GM19397 (cell line): Measurements from ENCODE around the gene COL28A1.

Experiments
- ATAC-seq: cut with Tn5 transposase; IDR thresholded peaks from one replicate; pipeline ENCODE4 v1.9.1; 2021; ENCODE audit warnings: mild to moderate bottlenecking, moderate library complexity; ENCODE audit not compliant: unreplicated experiment

The COL28A1 gene

DNA sequence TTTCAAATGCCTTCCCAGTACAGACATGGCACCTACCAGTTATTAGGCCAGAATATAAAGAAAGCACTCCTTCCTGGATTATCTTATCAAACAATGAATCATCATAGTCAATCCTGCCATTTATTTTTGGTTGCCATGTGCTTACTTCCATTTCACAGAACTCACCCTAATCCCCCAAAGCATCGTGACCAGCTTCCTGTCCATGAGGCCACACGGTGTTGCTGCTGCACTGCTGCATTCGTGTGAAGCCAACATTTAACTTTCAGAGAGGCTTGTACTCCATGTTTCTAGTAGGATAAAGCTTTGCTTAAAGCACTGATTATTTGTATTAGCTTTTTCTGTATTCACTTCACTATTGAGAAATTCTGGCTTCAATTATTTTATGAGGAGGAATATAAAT is 14.4 kb downstream of the COL28A1 start:
- ATAC-seq = no peak

DNA sequence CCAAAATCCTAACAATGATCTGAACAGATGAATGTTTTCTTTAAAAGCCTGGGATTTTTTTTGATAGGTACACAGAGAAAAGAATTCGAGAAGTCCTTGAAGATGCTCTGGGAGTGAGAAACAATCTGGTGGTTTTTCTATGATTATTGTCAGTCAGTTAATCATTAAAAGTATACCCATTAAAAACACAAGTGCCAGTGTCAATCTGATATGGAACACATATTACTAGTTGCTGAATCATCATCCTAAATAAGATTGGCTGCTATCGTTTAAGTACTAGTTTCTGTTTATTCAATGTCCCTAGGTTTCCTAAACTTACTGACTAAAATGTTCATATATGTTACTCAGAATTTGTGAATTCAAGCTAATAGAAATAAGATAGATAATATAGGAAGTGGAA is 16.1 kb downstream of the COL28A1 start:
- no peak for ATAC-seq

DNA sequence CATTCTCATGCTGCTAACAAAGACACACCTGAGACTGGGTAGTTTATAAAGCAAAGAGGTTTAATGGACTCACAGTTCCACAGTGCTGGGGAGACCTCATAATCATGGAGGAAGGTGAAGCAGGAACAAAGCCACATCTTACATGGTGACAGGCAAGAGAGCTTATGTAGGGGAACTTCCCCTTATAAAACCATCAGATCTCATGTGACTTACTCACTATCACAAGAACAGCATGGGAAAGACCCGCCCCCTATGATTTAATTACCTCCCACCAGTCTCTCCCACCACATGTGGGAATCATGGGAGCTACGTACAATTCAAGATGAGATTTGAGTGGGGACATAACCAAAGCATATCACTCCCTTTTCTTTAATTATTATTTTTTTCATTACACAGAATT is 16.6 kb downstream of the COL28A1 start:
- no peak for ATAC-seq

DNA sequence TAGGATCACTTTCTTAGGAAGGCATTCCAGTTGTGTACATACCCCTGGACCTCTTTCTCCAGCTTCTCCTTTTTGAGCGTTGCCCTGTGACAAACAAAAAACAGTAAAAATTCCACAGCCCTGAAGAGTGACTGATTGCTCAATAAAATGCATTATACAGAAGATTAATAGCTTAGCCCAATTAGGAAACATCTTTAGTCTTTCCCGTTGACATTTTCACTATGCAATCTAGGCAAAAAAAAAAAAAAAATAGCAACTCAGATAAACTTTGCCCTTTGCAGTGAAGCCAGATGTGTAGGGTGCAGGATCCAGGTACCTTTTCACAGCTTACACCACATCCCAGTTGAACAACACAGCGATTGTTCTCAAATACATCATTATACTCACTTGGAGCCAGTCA is 17.9 kb downstream of the COL28A1 start:
- no peak for ATAC-seq

DNA sequence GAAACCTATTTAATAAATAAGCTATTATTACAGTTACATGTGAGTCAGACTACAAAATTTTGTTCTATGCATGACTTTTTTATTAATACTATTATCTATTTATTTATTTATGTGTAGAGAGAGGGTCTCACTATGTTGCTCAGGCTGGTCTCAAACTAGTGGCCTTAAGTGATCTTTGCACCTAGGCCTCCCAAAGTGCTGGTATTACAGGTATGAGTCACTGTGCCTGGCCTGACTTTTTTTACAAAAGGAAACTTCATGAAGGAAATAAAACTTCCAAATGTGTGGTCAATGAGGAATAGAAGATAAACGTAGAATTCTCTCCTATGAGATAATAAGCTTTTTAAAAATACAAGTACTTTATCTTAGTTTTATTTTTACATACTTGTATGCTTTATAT is 19.0 kb downstream of the COL28A1 start:
- ATAC-seq = no peak

DNA sequence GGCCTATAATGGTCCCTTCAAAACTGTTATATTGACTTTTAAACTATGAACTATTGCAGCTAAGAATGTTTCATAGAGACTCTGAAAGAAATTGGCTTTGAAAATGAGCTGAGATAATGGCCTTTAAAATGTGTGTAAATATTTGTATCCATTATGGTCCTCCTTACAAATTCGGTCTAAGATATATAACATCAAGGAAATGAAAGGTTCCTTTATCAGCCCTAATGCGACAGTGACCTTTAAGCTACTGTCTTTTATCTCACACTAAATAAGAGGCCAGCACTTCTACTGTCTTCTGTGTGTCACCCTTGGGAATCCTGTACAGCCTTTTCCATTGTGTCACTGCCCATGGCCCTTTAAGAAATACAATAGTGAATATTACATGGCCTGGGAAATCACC is 19.5 kb downstream of the COL28A1 start:
- no peak for ATAC-seq

DNA sequence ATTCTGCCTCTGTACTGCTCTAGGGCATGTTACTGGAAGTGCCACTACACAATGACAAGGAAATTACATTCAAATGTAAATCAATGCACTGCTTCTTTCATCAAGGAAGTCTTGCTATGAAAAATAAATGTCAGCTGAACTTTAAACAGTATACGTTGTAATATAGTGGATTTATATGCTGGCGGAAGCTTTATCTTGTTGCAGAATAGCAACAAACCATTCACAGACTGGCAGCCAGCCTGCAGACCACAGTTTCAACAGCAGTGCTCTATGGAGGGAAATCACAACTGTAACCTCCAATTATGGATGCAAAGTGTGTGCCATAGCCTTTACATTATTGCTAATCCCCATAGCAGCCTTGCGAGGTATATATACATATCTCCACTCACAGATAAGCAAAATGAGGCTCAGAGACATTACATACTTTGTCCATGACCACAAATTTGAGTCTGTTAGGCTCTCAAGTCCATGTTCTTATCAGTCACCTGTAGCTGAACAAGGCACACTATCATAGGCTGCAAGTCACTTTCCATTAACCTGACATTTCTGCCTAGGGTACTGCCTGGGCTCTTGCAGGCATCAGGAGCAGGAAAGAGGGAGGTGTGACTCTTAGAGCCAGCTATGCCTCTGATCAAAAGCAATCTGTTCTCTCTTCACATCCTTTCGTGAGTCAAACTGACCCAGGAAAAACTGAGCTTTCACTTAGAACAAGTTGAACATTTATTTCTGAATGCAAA is 22.6 kb downstream of the COL28A1 start:
- no peak for ATAC-seq

DNA sequence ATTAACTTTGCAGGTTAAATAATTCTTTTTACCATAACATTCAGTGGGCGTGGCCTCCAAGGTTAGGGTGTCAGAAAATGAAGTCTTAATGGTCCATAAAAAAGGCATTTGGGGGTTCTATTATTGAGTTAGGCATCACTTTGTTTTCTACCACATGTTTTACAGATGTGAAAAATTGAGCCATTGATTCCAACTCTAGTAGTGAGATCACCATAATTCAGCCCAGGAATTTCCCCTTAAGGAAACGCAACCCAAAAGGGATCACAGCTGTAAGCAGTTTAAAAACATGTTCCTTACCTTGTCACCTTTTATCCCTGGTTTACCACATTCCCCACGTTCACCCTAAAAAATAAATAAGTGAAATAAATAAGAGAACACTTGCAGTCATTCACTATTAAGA is 24.9 kb downstream of the COL28A1 start:
- ATAC-seq = no peak

DNA sequence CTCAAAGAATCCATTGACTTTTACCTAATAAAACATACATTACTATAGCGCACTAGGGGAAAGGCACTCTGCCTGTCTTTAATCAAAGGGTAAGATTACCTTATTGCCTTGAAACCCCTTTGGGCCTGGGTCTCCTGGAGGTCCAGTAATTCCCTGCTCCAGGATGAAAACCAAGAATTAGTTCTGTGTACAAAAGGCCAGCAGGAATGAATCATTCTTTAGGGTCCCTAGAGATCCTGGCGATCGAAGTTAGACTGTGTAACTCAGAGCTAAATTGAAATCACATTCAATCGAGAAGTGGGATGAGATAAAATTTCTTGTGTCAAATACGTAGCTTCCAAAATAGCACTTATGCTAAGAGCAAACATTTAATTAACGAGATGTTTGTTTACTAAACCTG is 29.8 kb downstream of the COL28A1 start:
- ATAC-seq = no peak

DNA sequence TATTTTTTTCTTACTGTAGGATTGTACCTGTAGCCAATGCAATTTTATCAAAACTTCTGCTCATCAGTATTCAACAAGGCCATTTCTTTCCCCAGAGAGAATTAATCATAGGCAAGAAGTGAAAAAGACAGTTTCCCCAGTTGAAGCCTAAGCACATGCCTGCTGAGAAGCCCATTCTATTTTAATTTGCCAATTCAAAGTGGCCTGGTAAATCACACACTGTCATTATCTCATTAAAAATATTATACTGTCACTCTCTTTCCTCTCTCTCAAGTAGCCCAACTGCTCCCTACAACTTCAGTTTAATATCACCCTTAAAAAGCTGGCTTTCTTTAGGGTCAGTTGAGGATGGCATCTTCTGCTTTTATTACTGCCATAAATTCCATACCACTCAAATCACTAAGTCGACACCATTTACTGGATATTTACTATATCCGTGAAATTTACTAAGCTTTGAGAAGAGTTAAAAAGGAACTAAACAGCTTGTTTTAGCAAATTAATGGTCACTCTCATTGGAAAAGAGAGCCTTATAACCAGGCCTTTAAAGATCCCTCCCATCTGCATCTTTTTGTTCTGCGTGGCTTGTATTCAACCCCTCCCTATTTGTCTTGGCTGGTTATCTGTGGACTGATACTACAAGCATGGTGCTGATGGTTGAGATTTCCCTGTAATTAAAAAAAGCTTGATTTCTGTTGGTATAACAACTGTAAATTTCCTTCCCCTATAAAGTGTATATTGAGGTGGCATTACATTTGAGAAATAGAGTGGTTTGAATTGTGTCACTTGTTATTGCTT is 30.6 kb downstream of the COL28A1 start:
- no peak for ATAC-seq

DNA sequence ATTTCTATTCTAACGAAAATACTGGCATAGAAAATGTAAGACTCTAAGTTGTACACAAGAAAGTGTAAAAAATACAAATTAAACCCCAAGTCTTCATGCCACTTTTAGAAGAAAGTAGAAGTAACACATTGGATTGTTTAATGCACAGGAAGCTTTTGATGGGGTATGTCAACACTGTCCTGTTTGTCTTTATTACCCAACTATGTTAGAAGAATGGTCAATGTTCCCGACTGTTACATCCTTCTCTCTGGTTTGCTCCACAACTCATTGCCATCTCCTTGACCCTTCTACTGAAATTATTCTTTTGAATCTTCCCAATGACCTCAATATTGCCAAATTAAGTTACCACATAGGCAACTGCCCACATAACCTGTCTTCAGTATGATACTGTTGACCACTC is 35.8 kb downstream of the COL28A1 start:
- no peak for ATAC-seq

DNA sequence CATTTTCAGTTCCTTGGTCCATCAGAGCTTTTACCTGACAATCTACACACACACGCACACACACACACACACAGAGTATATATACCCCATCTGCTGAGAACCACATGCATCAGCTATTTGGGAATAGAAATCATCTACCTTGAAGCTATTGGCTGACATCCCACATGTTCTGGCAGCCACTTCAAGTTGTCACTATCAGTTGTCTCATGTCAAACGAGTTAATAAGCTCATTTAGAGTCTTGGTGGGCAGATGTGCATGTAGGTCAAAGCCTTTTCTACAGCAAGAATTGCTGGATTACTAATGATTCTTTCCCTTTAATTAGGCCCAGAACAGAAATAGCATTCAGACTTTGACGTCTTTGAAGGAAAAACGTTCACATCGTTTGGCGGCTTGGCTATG is 36.8 kb downstream of the COL28A1 start:
- no peak for ATAC-seq

DNA sequence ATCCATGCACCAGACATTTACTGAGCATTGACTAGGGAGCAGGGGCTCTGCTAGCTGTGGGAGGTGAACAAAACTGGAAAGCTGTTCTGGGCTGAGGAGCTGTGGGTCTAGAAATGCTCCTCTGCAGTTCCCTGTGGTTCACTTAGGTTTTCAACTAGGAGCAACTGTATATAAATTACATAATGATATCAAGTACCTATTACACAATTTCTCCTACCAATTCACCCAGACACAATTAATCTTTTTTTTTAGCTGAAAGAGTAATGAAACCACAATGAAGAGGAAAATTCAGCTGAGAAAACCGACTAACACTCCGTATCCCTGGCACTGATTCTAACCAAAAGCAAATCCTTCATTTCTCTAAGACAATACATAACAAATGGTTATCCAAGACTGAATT is 39.4 kb downstream of the COL28A1 start:
- ATAC-seq = no peak

DNA sequence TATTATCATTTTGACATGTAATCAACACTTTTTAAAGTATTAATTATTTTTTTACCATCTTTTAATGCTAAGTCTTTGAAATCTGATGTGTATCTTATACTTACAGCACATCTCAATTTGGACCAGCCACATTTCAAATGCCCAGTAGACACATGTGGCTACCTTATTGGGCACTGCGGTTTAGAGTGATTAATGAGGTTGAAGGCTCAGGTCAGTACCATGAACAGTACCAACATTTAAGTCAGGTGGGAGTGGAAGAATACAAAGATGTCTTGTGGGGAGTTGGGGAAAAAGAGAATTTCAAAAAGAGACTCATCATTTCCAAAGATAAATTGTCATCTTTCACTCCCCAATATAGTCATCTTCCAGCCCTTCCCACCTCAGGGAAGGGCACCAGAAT is 40.5 kb downstream of the COL28A1 start:
- ATAC-seq = no peak

DNA sequence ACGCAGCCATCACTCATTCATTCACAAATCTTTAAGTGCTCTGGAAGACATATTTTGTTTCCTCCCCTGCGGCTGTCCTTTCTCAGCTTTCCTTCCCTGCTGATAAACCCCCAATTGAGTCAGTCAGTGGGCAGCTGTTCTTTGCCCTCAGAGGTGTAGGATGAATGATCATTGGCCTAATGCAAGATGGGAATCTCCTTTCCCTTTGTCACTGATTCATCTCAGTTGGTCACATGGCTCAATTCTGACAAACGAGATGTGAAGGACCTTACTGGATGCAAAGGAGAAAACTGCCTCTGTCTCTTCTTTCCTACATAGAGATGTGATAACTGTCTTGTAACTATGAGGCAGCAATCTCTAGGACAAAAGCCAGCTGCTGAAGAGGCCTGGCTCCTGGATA is 44.6 kb downstream of the COL28A1 start:
- no peak for ATAC-seq

DNA sequence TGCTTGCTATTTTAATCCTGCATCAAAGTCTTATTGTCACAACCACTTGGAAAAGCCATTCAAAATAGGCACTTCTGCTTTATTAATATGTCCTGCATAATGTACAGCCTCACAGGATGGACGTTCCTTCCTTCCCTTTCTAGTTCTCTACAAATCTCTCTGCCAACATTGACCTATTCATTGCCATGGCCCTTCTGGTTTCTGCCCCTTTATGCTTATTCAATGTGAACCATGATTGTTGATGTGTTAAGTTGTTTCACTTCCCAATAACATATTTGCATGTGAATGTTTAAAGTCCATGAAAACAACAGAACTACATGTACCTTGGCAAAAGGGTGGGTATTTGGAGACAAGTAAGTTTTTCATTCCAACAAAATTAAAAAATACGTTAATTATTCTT is 45.7 kb downstream of the COL28A1 start:
- no peak for ATAC-seq

DNA sequence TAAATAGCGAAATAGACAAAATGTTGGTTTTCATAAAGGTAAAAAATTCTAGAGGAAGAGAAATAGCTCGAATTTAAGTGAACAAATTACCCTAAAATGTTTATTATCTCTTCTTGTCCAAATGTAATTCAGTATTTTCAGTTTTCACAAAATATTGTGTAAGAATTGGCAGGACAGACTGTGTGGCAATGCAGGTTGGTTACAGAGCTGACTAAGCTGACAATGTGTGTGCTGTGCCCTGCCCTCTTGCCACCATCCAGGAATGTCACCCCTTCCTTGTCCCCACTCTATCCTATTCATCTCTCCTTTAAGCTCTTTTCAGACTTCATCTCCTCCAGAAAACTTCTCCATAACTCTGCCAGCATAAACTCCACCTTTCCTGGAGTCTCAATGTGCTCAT is 46.1 kb downstream of the COL28A1 start:
- no peak for ATAC-seq

DNA sequence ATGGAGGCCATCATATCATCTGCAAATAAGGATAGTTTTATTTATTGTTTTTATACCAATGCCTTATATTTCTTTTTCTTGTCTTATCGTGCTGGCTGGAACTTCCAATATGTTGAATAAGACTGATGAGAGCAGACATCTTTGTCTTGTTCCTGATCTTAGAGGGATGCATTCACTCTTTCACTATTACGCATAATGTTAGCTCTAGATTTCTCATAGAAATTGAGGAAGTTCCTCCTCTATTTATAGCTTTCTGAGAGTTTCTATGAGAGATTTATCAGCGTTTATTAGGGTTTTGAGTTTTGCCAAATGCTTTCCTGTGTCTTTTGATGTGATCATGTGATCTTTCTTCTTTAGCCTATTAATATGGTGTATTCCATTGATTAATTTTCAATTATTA is 49.3 kb downstream of the COL28A1 start:
- no peak for ATAC-seq

DNA sequence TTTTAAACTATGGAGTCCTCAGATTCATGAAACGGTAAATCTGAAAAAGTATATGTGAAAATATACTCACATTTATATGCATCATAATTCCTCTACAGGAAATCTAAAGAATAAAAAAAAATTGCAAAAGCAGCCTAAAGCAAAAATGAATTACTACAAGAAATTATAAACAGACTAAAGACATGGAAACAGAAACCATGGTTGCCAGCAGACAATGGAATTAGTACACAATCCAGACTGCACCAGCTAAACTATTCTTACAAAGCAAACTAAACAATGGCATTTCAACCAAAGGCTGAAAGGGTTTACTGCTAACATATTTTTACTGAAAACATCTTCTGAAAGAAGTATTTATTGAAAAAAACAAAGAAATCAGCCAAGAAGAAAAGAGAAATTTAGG is 51.6 kb downstream of the COL28A1 start:
- no peak for ATAC-seq

DNA sequence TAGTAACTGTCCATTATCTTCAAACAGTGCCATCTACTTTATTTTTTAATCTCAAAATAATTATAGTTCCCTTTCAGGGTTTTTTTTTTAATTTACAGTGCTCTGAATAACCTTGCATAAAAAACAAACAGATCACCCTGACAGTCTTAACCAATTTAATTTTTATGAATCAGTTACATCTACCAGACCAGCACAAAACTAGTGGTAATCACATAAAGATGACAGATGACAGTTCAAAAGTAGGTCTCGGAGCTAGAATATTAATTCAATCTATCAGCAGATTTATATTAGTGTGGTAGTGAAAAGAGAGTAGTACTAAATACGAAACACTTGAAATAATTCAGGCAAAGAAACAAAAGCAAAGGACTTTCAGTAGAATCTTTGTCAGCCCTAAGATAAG is 53.9 kb downstream of the COL28A1 start:
- ATAC-seq = no peak

DNA sequence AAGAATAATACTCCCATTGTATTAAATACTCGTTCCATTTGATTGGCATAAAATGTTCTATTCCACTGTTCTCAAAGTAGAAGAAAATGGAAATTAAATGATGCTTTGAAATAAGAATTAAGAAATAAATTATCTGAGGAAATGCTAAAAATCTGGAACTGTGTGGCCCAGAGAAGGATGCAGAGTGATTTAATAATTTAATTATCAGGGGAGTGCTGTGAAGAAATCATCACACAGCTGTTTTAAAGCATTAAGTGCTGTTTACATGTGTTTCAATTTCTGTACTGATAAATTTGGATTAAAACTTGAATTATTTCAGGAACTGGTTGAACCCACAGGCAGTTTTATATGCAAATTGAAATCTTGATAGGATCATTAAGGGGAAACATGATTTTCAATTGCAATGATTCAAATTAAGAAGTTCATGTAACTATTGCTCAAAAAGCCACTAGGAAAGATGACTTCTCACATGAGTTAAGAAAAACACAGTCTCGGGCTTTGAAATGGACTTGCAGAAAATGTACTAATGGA is 56.3 kb downstream of the COL28A1 start:
- ATAC-seq = no peak

DNA sequence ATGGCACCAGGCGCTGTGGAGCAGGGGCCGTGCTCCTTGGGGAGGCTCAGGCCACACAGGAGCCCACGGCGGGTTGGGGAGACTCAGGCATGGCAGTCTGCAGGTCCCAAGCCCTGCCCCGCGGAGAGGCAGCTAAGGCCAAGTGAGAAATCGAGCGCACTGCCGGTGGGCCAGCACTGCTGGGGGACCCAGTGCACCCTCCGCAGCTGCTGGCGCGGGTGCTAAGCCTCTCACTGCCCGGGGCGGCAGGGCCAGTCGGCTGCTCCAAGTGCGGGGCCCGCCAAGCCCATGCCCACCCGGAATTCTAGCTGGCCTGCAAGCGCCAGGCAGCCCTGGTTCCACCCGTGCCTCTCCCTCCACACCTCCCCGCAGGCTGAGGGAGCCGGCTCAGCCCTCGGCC is 57.1 kb downstream of the COL28A1 start:
- ATAC-seq = no peak
